NCI-H82 (cell line): ENCODE results near the gene USP4.
"Not testable (repeated sequence)": the region's sequence is repeated elsewhere in the genome, so short reads cannot be mapped to it uniquely, and the experiment has no call there.

Experiments
- DNase-seq: peaks from one replicate; lab custom pipeline; 2025; lab: John Stamatoyannopoulos, UW

USP4 gene

DNA sequence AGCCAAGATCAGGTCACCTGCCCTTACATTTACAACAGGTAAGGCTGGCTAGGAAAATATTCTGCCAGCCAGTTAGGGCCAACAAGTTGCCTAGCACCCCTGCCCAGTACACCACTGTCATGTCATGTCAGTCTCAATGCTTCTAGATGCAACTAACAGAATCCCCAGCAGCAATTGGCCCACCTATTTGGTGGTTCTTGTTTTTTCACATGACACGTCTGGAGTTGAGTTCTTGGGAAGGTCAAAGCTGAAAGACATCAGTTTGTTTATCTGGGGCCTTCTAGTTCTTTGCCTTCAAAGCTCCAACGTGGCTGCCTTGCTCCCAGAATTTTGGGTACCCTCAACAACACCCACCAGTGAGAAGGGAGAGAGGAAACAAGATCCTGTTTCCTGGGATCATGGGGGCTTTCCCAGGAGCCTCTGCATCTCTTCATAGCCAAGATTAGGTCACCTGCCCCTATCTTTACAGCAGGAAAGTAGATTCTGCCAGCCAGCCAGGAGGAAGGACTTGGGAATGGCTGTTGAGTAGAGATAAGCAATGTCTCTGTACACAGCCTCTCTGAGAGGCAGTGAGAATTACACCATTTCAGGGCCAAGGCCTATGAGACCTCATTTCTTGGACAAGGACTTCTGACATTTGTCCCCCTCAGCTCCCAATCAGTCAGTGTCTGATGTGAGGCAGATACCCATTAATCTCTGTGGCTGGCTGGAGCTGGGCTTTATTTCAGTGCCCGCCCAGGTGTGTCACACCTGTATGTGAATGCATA is 9.7 kb upstream of the USP4 start:
- no peak for DNase-seq

DNA sequence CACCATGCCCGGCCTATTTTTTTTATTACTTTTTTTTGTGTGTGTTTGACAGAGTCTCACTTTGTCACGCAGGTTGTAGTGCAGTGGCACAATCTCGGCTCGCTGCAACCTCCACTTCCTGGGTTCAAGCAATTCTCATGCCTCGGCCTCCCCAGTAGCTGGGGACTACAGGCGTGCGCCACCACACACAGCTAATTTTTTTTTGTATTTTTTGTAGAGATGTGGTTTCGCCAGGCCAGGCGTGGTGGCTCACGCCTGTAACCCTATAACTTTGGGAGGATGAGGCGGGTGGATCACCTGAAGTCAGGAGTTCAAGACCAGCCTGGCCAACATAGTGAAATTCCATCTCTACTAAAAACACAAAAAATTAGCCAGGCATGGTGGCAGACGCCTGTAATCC is 8.5 kb upstream of the USP4 start:
- DNase-seq = not testable (repeated sequence)

DNA sequence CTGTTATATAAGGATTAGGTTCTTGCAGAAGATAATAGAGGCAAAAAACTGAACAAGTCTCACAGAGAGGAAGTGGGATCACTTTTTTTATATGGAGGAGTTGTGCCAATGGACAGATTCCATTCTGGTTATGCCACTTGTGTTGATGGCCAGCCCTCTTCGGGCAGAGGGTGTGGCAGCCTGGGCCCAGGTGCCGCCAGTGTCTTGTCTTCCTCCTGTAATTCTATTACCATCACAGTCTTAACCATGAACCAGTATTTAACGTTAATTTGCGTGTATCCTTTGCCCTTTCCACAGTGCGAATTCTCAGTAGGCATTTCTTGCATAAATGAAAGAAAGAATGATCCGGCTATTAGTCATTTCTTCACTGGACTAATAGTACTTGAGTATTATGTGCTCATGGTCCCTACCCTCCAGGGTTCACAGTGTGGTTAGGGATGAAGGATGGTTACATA is 7.0 kb upstream of the USP4 start:
- no peak for DNase-seq

DNA sequence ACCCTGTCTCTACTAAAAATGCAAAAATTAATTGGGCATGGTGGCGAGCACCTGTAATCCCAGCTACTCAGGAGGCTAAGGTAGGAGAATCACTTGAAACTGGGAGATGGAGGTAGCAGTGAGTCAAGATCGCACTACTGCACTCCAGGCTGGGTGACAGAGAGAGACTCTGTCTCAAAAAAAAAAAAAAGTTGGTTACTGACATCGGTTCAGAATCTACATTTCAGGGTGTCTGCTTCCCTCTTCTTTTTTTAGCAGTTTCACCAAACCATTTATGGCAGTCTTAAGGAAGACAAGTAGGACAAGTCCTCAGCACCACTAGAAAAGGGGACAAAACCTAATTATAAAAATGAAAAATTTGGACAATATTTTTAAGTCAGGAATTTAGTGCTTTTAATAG is 3.3 kb upstream of the USP4 start:
- DNase-seq = no peak

GRCh38 chr3:49341996-49342395 is 2.1 kb upstream of the USP4 start:
- no peak for DNase-seq

GRCh38 chr3:49339581-49339940 is 292 bp downstream of the USP4 start:
- peak; percentile 71 for DNase-seq

- DNase-seq = no peak
These were observed 5.8 kb downstream of the USP4 start for GRCh38 chr3:49333916-49334633.

GRCh38 chr3:49333091-49333490 is 6.8 kb downstream of the USP4 start:
- no peak for DNase-seq

DNA sequence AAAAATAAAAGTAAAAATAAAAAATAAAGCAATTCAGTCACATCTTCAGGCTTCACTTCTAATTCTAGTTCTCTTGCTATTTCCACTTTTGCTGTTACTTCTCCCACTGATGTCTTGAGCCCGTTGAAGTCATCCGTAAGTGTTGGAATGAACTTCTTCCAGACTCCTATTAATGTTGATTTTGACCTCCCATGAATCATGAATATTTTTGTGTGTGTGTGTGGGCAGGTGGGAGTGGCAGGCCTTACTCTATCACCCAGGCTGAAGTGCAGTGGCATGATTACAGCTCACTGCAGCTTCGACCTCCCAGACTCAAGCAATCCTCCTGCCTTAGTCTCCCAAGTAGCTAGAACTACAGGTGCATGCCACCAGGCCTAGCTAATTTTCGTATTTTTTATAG is 10.7 kb downstream of the USP4 start:
- no peak for DNase-seq

DNA sequence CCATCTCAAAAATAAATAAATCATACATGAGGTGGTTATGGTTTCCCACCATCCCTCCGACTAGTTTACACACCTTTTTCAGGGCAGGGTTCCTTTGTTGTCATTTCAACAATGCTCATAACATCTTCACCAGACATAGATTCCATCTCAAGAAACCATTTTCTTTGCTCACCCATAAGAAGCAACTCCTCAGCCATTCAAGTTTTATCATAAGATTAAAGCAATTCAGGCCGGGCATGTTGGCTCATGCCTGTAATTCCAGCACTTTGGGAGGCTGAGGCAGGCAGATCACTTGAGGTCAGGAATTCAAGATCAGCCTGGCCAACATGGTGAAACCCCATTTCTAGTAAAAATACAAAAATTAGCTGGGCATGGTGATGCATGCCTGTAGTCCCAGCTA is 11.5 kb downstream of the USP4 start:
- DNase-seq = not testable (repeated sequence)

- peak; percentile 1 for DNase-seq
These were observed 12.4 kb downstream of the USP4 start for GRCh38 chr3:49327485-49327884.

GRCh38 chr3:49324768-49325167 is 15.1 kb downstream of the USP4 start:
- no peak for DNase-seq

DNA sequence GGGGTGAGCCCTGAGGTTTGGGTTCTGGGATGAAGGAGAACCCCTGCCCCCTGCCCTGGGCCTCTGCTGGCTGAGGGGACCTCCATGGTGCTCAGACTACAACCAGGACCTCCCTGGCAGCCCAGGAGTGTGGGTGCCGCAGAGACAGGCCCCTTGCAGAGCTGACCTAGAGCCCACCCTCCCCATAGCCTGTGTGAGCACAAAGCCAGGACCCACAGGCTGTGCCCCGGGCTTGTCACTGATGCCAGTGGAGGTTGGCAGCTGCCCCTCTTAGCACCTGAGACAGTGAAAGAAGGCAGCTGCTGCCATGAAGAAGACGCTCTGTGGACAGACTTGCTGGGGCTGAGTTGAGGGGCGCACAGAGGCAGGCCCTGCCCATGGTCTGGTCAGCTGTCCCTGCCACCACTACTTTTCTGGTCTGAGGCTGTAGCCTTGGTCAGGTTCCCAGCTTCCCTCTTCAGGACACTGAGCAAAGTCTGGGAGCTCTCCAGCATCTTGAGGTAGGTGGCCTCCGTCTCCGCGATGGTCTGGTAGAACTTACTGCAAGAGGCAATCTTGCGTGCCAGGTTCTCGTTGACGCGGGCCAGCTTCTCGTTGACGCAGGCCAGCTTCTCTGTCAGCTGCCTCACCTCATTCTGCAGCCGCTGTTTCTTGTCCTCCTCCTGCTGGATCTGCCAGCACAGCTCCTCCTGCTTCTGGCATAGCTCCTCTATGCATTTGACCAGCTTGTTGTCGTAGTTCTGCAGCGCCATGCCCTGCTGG is 23.0 kb downstream of the USP4 start:
- DNase-seq = no peak

GRCh38 chr3:49313896-49314688 is 25.8 kb downstream of the USP4 start:
- peak; percentile 31 for DNase-seq

- no peak for DNase-seq
These were observed 28.6 kb downstream of the USP4 start for GRCh38 chr3:49311283-49311682.

DNA sequence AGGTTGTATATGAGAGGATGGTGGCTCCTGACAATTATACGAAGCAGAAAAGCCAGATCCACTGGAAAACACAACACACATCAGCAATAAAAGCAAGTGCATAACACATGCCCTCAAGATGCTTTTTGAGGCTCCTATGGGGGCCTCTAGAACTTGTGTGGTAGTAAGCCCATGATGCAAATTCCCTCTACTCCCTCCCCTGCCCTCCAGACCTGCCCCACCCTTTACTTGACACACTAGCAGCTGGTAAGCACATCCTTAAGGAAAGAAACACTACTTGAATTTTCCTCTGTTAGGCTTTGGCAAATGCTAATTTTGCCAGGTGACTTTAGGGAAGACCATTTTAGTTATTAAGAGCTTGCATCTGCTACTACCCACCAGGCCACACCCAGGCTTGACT is 29.2 kb downstream of the USP4 start:
- no peak for DNase-seq

DNA sequence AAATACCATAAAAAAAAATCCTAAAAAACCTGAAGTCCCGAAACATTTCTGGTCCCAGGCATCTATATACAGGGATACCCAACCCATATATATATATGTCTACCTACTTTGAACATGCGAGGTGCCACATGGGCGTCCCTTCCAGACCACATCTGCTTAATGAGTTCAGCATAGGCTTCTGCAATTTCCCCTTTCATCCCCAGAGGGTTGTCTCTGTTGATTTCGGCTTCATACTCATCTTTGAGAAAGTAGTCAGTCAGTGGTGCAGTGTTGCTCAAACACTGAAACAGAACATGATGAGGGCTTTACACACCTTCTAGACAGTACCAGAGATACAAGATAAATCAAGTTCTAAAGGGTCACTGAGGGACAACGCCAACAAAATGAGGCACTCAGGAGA is 34.2 kb downstream of the USP4 start:
- no peak for DNase-seq

GRCh38 chr3:49302613-49303012 is 37.2 kb downstream of the USP4 start:
- no peak for DNase-seq

- no peak for DNase-seq
These were observed 39.3 kb downstream of the USP4 start for GRCh38 chr3:49300595-49300994.

DNA sequence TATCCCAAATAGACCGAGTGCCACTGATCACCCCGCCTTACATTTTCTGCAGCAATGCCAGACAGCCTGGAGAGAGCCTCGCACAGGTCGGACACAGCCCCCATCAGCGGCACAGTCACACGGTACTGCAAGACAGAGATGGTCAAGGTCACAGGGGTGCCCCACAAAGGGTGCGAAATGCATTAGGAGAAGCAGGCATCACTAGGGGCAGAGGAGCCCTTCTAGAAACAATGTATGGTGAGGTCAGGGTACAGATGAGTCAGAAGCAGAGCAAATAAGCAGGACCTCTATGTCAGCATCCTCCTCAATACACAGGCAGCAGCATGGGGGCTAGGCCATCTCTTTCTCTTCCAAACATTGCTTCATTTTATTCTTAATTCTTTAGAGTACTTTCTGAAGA is 41.3 kb downstream of the USP4 start:
- DNase-seq = no peak

DNA sequence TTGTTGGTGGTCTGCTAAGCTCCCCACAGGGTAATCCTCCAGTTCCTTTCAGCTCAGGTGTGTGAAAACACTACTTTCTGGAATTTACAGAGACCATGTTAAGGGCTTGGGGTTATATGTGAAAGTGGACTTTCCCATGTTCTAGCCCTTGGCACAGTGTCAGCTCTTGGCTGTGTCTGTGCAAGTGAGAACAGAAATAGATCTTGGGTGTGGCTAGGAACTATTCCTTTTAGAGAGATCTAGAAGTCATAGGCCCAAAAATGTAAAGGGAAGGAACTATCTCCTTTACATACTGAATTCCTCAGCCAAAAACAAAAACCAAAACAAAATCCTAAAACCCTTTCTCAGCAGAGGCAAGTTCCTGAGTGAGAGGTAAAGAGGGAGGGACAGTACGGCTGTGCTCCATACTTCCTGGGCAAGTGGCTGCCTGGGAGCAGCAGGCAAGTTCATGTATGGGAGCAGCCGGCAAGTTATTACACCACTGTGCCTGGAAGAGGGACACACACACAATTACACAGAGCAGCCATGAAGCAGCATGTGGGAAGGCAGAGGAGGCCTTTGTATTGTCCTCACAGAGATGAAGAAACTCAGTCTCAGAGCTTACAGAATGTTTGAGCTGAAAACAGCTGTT is 43.0 kb downstream of the USP4 start:
- DNase-seq = no peak
